ENCODE results near the gene BTN3A1.

The BTN3A1 gene

DNA sequence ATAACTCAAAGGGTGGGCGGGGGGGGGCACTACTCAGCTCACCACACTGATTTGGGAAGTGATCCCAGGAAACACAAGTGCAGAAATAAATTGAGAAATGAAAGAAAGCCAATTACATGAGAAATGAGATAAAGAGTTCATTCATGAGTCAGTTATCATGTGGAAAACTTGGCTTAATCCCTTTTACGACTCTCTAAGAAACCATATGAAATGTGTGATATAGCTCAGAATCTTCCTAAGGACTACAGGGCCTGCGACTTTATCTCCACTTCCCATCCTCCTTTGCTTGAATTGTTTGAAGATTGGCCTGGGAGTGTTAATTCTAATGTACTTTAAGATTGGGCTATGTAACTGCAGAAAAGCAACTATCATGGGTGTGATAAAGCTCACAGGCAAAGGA lies 22.8 kb upstream of the BTN3A1 start:
- DNase-seq (ENCODE audit: extremely low spot score) = no peak
- CTCF ChIA-PET = interaction anchor here (1.5 to 3.2 kb wide), 3 partner anchors 10 to 38 kb away, joined by 4 to 15 read pairs (median 7); no protein-coding TSS in a partner anchor
- POLR2A ChIA-PET = no interaction called here
- TF ChIP-seq, protein P1, sequence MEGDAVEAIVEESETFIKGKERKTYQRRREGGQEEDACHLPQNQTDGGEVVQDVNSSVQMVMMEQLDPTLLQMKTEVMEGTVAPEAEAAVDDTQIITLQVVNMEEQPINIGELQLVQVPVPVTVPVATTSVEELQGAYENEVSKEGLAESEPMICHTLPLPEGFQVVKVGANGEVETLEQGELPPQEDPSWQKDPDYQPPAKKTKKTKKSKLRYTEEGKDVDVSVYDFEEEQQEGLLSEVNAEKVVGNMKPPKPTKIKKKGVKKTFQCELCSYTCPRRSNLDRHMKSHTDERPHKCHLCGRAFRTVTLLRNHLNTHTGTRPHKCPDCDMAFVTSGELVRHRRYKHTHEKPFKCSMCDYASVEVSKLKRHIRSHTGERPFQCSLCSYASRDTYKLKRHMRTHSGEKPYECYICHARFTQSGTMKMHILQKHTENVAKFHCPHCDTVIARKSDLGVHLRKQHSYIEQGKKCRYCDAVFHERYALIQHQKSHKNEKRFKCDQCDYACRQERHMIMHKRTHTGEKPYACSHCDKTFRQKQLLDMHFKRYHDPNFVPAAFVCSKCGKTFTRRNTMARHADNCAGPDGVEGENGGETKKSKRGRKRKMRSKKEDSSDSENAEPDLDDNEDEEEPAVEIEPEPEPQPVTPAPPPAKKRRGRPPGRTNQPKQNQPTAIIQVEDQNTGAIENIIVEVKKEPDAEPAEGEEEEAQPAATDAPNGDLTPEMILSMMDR (IDR thresholded peaks at IDR 0.05; ENCODE audit: control extremely low read depth, extremely low read depth, low read depth, missing control alignments) = no peak

DNA sequence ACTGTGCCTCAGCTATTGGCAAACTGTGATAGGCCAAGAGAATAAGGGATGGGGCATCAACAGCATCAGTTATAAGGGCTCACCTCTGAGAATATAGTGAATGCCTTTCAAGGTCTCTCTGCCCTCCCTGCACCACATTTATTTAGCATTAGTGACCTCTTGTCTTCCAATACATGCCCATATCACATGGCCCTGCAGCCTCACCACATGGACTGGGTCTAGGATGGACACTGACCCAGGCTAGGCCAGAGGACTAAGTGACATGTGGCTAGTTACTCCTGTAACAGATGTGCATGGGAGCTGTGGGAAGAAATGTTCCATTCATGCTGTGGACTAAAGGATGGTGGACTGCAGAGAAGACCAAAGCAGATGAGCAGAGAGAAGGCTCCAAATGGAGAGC lies 22.3 kb upstream of the BTN3A1 start:
- TF ChIP-seq, protein P1 (IDR thresholded peaks at IDR 0.05; ENCODE audit: control extremely low read depth, extremely low read depth, low read depth, missing control alignments) = no peak
- ChIA-PET POLR2A (no interaction called here), CTCF (interaction anchor here (1.7 to 3.2 kb wide), 2 partner anchors 10 to 38 kb away, joined by 7 to 15 read pairs; no protein-coding TSS in a partner anchor)
- DNase-seq (ENCODE audit: extremely low spot score) = no peak

DNA sequence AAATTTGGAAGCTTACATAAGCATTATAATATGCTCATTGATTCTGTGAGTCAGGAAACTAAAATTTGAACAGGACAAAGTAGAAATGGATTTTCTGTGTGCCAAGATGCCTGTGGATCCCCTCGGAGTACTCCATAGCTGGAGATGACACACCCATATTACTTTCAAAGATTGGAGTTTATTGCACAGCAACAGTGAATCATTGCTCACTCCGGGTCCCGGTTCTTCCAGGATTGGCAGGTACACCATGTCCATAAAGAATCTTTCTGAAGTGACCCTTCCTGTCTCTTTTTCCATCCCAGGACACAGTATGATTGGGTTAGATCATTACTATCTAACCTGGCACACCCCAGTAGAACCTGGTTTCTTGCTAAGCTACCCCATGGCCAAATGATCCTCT lies 21.8 kb upstream of the BTN3A1 start:
- no peak for DNase-seq (ENCODE audit: extremely low spot score)
- ChIA-PET POLR2A (no interaction called here), CTCF (interaction anchor here (1.3 to 3.2 kb wide), 3 partner anchors 11 to 38 kb away, joined by 3 to 15 read pairs (median 7); no protein-coding TSS in a partner anchor)
- TF ChIP-seq, protein P1 (IDR thresholded peaks at IDR 0.05; ENCODE audit: control extremely low read depth, extremely low read depth, low read depth, missing control alignments) = no peak

DNA sequence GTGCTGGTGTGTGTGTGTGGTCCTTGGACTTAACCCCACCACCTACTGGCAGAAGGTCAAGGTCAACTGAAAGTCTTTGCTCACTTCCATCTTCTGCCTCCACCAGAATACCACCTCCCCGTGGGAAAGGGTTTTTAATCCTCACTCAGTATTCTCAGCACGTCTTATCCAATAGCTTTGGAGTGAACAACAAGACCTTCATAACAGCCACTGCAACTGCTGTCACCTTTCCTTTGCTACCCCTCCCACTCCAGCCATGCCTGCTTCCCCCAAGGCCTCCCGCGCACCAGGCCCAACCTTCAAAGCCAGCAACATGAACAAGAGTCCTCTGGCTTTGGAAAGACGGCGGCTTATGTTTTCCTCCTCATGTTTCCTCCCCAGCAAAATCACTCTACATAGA lies 20.0 kb upstream of the BTN3A1 start:
- DNase-seq (ENCODE audit: extremely low spot score) = no peak
- CTCF ChIA-PET = no interaction called here
- TF ChIP-seq, protein P1 (IDR thresholded peaks at IDR 0.05; ENCODE audit: control extremely low read depth, extremely low read depth, low read depth, missing control alignments) = no peak
- POLR2A ChIA-PET = no interaction called here

DNA sequence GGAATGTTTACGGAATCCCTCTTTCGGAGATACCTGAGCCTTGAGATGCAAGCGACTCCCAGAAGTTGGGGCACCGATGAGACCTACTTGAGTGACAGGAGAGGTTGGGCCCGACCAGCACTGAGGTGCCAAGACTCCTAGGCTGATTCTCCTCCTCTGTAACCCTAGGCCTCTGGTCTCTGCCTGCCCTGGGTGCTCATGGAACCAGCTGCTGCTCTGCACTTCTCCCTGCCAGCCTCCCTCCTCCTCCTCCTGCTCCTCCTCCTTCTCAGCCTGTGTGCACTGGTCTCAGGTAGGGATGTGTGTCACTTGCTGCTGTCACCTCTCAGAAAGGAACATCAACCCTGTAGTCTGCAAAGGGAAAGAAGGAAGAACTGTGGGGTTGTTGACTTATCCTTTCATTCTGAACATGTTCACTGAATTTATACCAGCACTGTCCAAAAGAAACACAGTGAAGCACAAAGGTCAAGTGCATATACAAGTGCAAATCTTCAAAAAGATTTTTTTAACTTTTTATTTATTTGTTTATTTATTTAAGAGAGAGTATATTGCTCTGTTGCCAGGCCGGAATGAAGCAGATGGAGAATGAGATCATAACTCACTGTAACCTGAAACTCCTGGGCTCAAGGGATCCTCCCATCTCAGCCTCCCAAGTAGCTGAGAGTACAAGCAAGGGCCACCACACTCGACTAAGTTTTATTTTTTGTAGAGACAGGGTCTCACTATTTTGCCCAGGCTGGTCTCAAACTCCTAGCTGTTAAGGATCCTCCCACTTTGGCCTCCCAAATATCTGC lies 18.3 kb upstream of the BTN3A1 start:
- CTCF ChIA-PET = interaction anchor here (0.9 to 2.8 kb wide), 3 partner anchors 23 to 70 kb away, joined by 3 to 7 read pairs (median 3); no protein-coding TSS in a partner anchor

DNA sequence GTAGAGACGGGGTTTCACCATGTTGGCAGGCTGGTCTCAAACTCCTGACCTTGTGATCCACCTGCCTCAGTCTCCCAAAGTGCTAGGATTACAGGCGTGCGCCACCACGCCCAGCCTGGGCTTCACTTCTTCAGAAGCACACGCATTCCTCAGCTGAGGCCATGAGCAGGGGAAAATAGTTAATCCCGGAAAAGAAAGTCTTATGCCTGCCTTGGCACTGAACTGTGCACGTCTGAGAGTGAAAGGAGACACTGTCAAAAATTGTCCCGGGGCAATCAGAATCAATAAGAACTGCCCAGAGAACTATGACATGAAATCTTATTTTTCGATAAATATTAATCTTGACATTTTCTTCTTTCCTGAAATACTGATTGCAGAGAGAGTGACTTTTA lies 16.3 kb upstream of the BTN3A1 start:
- POLR2A ChIA-PET = no interaction called here
- TF ChIP-seq, protein P1 (IDR thresholded peaks at IDR 0.05; ENCODE audit: control extremely low read depth, extremely low read depth, low read depth, missing control alignments) = no peak
- DNase-seq (ENCODE audit: extremely low spot score) = no peak
- CTCF ChIA-PET = interaction anchor here (0.5 to 1.3 kb wide), 2 partner anchors 21 to 110 kb away, joined by 3 read pairs; no protein-coding TSS in a partner anchor

More for the DNA sequence above, 18.3 kb upstream of the BTN3A1 start:
- TF ChIP-seq, protein P1 (IDR thresholded peaks at IDR 0.05; ENCODE audit: control extremely low read depth, extremely low read depth, low read depth, missing control alignments) = no peak
- no peak for DNase-seq (ENCODE audit: extremely low spot score)
- POLR2A ChIA-PET = interaction anchor here (0.9 kb wide), 1 partner anchor 328 kb away, joined by 3 read pairs; a partner anchor contains a TSS

Measured in GM10248 (cell line).